ENCODE data around the gene SSU72. TPM values are rescaled to one million over a fixed set of nuclear protein-coding genes. Genes with fewer than 3 reads are reported as not detected.
"Not testable (repeated sequence)": the region's sequence is repeated elsewhere in the genome, so short reads cannot be mapped to it uniquely, and the experiment has no call there.

The SSU72 gene
- total RNA-seq, 1 donor from 2014 or later = 32.9 TPM

- DNase-seq = no peak
Measured at GRCh38 chr1:1558591-1558990, 16.1 kb downstream of the SSU72 start.

GRCh38 chr1:1557688-1558087 is 17.0 kb downstream of the SSU72 start:
- not testable (repeated sequence) for DNase-seq

GRCh38 chr1:1556961-1557360 is 17.7 kb downstream of the SSU72 start:
- DNase-seq = not testable (repeated sequence)

- no peak for DNase-seq
Measured at GRCh38 chr1:1556505-1556904, 18.2 kb downstream of the SSU72 start.

GRCh38 chr1:1554926-1555915 is 19.4 kb downstream of the SSU72 start:
- DNase-seq = peak; percentile 28

- DNase-seq = no peak
Measured at GRCh38 chr1:1554550-1554925, 20.1 kb downstream of the SSU72 start.

- no peak for DNase-seq
Measured at GRCh38 chr1:1553821-1554494, 20.7 kb downstream of the SSU72 start.

GRCh38 chr1:1552263-1552639 is 22.4 kb downstream of the SSU72 start:
- DNase-seq = no peak

GRCh38 chr1:1551524-1552262 is 23.0 kb downstream of the SSU72 start:
- DNase-seq = no peak

- DNase-seq = peak; percentile 15
Measured at GRCh38 chr1:1550591-1551432, 23.9 kb downstream of the SSU72 start.

GRCh38 chr1:1550087-1550486 is 24.6 kb downstream of the SSU72 start:
- DNase-seq = no peak

GRCh38 chr1:1548591-1548990 is 26.1 kb downstream of the SSU72 start:
- no peak for DNase-seq

- DNase-seq = no peak
Measured at GRCh38 chr1:1547476-1547875, 27.2 kb downstream of the SSU72 start.

- no peak for DNase-seq
Measured at GRCh38 chr1:1547011-1547410, 27.7 kb downstream of the SSU72 start.

- no peak for DNase-seq
Measured at GRCh38 chr1:1545946-1546737, 28.5 kb downstream of the SSU72 start.

- DNase-seq = no peak
Measured at GRCh38 chr1:1544544-1544943, 30.1 kb downstream of the SSU72 start.

GRCh38 chr1:1543706-1544099 is 31.0 kb downstream of the SSU72 start:
- DNase-seq = no peak

- no peak for DNase-seq
Measured at GRCh38 chr1:1542766-1543705, 31.6 kb downstream of the SSU72 start.

GRCh38 chr1:1541956-1542765 is 32.5 kb downstream of the SSU72 start:
- DNase-seq = no peak
